Fibroblast of the aortic adventitia (primary cell): ENCODE measurements around the gene PRKCA. TPM values are rescaled to one million over a fixed set of nuclear protein-coding genes. Genes with fewer than 3 reads are reported as not detected.

Source experiments
- DNase-seq: peaks from one replicate; pipeline ENCODE4 v3.0.0-alpha.2; 2010; ENCODE audit warnings: low read depth
- H3K4me3 ChIP-seq: 2 replicates; pipeline ENCODE4 v1.5.1; 2011; ENCODE audit warnings: low read depth, mild to moderate bottlenecking, control low read depth, low read length, moderate library complexity
- CTCF ChIP-seq: IDR thresholded peaks from 2 replicates; pipeline ENCODE4 v1.5.1; 2011; ENCODE audit warnings: mild to moderate bottlenecking, low read length, control low read depth, inconsistent platforms; ENCODE audit not compliant: insufficient read depth
- total RNA-seq: library from RNA; depleted of rRNA; stranded (reverse); fragments of >200 nt; gene quantifications from 2 replicates; pipeline ENCODE4 v1.2.3, GENCODE V29; 2012; ENCODE audit warnings: low replicate concordance

PRKCA gene
- total RNA-seq, 1 donor = 43.7 TPM

- peak; percentile 14 for TF ChIP-seq CTCF
- DNase-seq = peak; percentile 39
- no peak overlapping the region for H3K4me3 ChIP-seq
Observed at GRCh38 chr17:66426397-66427033, 124.1 kb downstream of the PRKCA start.

GRCh38 chr17:66427134-66427533 is 124.7 kb downstream of the PRKCA start:
- DNase-seq = no peak
- no peak for TF ChIP-seq CTCF
- H3K4me3 ChIP-seq = no peak overlapping the region

- no peak overlapping the region for H3K4me3 ChIP-seq
- DNase-seq = no peak
- TF ChIP-seq CTCF = no peak
Observed at GRCh38 chr17:66429680-66430079, 127.3 kb downstream of the PRKCA start.

- DNase-seq = peak; percentile 37
- no peak for TF ChIP-seq CTCF
- peak overlapping the region; percentile 32 for H3K4me3 ChIP-seq
Observed at GRCh38 chr17:66430846-66431795, 128.7 kb downstream of the PRKCA start.

- peak; percentile 91 for DNase-seq
- peak overlapping the region; percentile 32 for H3K4me3 ChIP-seq
- no peak for TF ChIP-seq CTCF
Observed at GRCh38 chr17:66431910-66432309, 129.5 kb downstream of the PRKCA start.

GRCh38 chr17:66432411-66432957 is 130.1 kb downstream of the PRKCA start:
- no peak overlapping the region for H3K4me3 ChIP-seq
- DNase-seq = no peak
- TF ChIP-seq CTCF = no peak
